Mesenchymal stem cell (in vitro differentiated cells and primary cell): ENCODE results near the gene C1QL2.

Source experiments
- DNase-seq: peaks from one replicate; pipeline ENCODE4 v3.0.0-alpha.2; 2013
- H2AFZ ChIP-seq: one replicate; pipeline ENCODE4 v1.6.1; 2013; ENCODE audit warnings: low read depth, mild to moderate bottlenecking, control low read depth, inconsistent platforms, low read length, moderate library complexity
- H2AK5ac ChIP-seq: 2 replicates; pipeline ENCODE4 v1.6.1; 2013; ENCODE audit warnings: low read length, moderate library complexity, mild to moderate bottlenecking, inconsistent platforms; ENCODE audit not compliant: severe bottlenecking
- H2BK120ac ChIP-seq: one replicate; pipeline ENCODE4 v1.6.1; 2013; ENCODE audit warnings: low read depth, mild to moderate bottlenecking, inconsistent platforms, low read length, moderate library complexity
- H2BK12ac ChIP-seq, 2 experiments: one replicate each; pipeline ENCODE4 v1.6.1; 2013; ENCODE audit warnings: inconsistent platforms in 2 of 2, low read length in 2 of 2, mild to moderate bottlenecking in 2 of 2, moderate library complexity in 2 of 2, control low read depth in 1 of 2
- H2BK15ac ChIP-seq: one replicate; pipeline ENCODE4 v1.6.1; 2013; ENCODE audit warnings: mild to moderate bottlenecking, low read depth, inconsistent platforms; ENCODE audit not compliant: poor library complexity, severe bottlenecking
- H2BK5ac ChIP-seq: 2 replicates; pipeline ENCODE4 v1.6.1; 2013; ENCODE audit warnings: low read depth, mild to moderate bottlenecking, low read length, control low read depth, inconsistent platforms; ENCODE audit not compliant: poor library complexity, severe bottlenecking
- H3K14ac ChIP-seq, 2 experiments: one replicate each; pipeline ENCODE4 v1.6.1; 2013; ENCODE audit warnings: inconsistent platforms in 2 of 2, low read length in 2 of 2, control low read depth in 1 of 2, mild to moderate bottlenecking in 1 of 2, moderate library complexity in 1 of 2
- H3K18ac ChIP-seq, 2 experiments: one replicate each; pipeline ENCODE4 v1.6.1; 2013; ENCODE audit warnings: inconsistent platforms in 2 of 2, low read length in 2 of 2, control low read depth in 1 of 2, low read depth in 1 of 2, mild to moderate bottlenecking in 1 of 2
- H3K23ac ChIP-seq, 2 experiments: one replicate each; pipeline ENCODE4 v1.6.1; 2013; ENCODE audit warnings: inconsistent platforms in 2 of 2, low read length in 2 of 2, mild to moderate bottlenecking in 2 of 2, moderate library complexity in 2 of 2, control low read depth in 1 of 2
- H3K27ac ChIP-seq: 2 replicates; pipeline ENCODE4 v1.5.1; 2013; ENCODE audit warnings: mild to moderate bottlenecking, moderate library complexity, low read length, control low read depth, inconsistent platforms; ENCODE audit not compliant: poor library complexity, severe bottlenecking
- H3K27me3 ChIP-seq, 2 experiments: 2 replicates each; pipeline versions ENCODE4 v1.6.1 to v1.7.0; 2013; ENCODE audit warnings: low read length in 2 of 2, mild to moderate bottlenecking in 2 of 2, moderate library complexity in 2 of 2, control low read depth in 1 of 2, inconsistent platforms in 1 of 2; ENCODE audit not compliant: control insufficient read depth in 1 of 2, insufficient read depth in 1 of 2
- H3K36me3 ChIP-seq, 2 experiments: 2 replicates each; pipeline versions ENCODE4 v1.6.1 to v1.7.0; 2013; ENCODE audit warnings: low read length in 2 of 2, control low read depth in 1 of 2, inconsistent platforms in 1 of 2, low read depth in 1 of 2, mild to moderate bottlenecking in 1 of 2; ENCODE audit not compliant: insufficient read depth in 2 of 2, control insufficient read depth in 1 of 2
- H3K4ac ChIP-seq, 2 experiments: one replicate each; pipeline ENCODE4 v1.6.1; 2013; ENCODE audit warnings: inconsistent platforms in 2 of 2, low read length in 2 of 2, mild to moderate bottlenecking in 2 of 2, moderate library complexity in 2 of 2, control low read depth in 1 of 2, low read depth in 1 of 2
- H3K4me1 ChIP-seq: 2 replicates; pipeline ENCODE4 v1.6.1; 2013; ENCODE audit warnings: low read depth, low read length, control low read depth; ENCODE audit not compliant: control insufficient read depth, insufficient read depth
- H3K4me2 ChIP-seq: 2 replicates; pipeline ENCODE4 v1.6.1; 2013; ENCODE audit warnings: low read length, mild to moderate bottlenecking, inconsistent platforms; ENCODE audit not compliant: poor library complexity, severe bottlenecking
- H3K4me3 ChIP-seq, 2 experiments: 2 replicates each; pipeline versions ENCODE4 v1.5.1 to v1.7.0; 2013; ENCODE audit warnings: low read length in 2 of 2, mild to moderate bottlenecking in 2 of 2, control low read depth in 1 of 2, low read depth in 1 of 2; ENCODE audit not compliant: insufficient read depth in 1 of 2
- H3K79me1 ChIP-seq: replicated peaks from 2 replicates; pipeline ENCODE4 v1.6.1; 2013; ENCODE audit warnings: mild to moderate bottlenecking, control low read depth, low read length, inconsistent platforms; ENCODE audit not compliant: poor library complexity, severe bottlenecking
- H3K9ac ChIP-seq: 2 replicates; pipeline ENCODE4 v1.7.0; 2013; ENCODE audit warnings: mild to moderate bottlenecking, low read length, moderate library complexity
- H3K9me3 ChIP-seq: 2 replicates; pipeline ENCODE4 v1.7.0; 2013; ENCODE audit warnings: mild to moderate bottlenecking, low read length; ENCODE audit not compliant: control insufficient read depth
- H4K8ac ChIP-seq: one replicate; pipeline ENCODE4 v1.6.1; 2013; ENCODE audit warnings: inconsistent platforms, mild to moderate bottlenecking, low read length, moderate library complexity
- H4K91ac ChIP-seq: one replicate; pipeline ENCODE4 v1.6.1; 2013; ENCODE audit warnings: mild to moderate bottlenecking, low read length, inconsistent platforms
- WGBS: methylation state at CpG from one replicate; pipeline ENCODE4 v1.1.7; 2013; ENCODE audit warnings: mixed read lengths; 5-methylcytosine and 5-hydroxymethylcytosine counted together

Gene C1QL2

DNA sequence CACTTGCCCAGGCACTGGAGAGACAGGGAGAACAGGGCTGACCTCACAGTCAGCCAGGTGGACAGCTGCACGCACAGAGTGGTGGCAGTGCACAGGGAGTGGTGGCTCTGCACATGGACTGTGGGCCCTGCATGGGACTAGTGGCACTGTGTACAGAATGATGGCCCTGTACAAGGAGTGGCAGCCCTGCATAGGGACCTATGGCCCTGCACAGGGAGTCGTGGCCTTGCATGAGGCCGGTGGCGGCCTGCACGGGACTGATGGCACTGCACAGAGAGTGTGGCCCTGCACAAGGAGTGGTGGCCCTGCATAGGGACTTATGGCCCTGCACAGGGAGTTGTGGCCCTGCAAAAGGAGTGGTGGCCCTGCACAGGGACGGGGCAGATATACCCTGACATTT, 46.0 kb upstream of the C1QL2 start:
- Histone ChIP-seq H3K36me3 (no peaks in the 10 kb centered on the region), H3K27ac (no peak overlapping the region), H3K4me1 (peaks cover 9% of the 10 kb centered on the region), H4K91ac (no peak overlapping the region), H2BK12ac (no peak overlapping the region), H3K14ac (no peak overlapping the region), H3K4me3 (no peak overlapping the region), H3K27me3 (peaks cover 4 to 30% of the 10 kb centered on the region in 2 experiments), H3K9ac (no peak overlapping the region), H3K79me1 (no peaks in the 10 kb centered on the region), H2BK120ac (no peak overlapping the region), H2BK15ac (no peak overlapping the region), H2AK5ac (no peak overlapping the region), H3K4me2 (no peak overlapping the region), H2AFZ (no peak overlapping the region), H3K18ac (no peak overlapping the region), H4K8ac (no peak overlapping the region), H3K23ac (no peak overlapping the region), H3K4ac (no peak overlapping the region), H3K9me3 (no peaks in the 10 kb centered on the region), H2BK5ac (no peak overlapping the region)
- WGBS = 90% methylated on average over 5 of the region's 6 CpGs
- no peak for DNase-seq

DNA sequence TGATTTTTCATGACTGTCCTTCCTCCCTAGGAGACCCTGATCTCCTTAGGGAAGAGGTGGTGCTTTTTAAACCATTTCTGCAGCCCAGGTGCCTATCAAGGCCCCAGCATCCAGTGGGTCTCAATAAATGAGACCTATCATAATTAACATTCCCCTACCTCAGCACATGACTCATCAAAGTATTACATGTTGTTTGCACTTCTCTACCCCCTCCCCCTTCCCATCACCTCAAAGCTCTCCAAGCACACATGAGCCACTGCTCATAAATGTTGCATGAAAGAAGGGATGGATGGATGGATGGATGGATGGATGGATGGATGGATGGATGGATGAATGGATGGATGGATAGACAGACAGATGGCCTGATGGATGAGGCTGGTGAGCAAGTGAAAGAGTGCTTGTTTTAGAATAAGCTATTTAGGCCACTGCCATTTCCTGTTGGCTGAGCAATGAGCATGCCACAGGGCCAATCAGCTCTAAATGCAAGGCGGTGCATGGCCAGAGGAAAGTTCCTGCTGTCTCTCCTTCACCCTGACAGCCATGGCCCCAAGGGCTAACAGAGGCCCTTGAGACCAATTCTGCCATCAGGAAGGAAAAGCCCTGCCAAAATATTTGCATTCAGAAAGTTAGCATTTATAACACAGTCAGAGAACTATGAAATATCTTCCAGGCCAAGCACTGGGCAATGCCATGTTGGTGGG, 44.2 kb upstream of the C1QL2 start:
- 91% methylated on average over 1 of the region's 1 CpG for WGBS
- Histone ChIP-seq H3K27ac (no peak overlapping the region), H2BK120ac (no peak overlapping the region), H4K8ac (no peak overlapping the region), H3K4ac (no peak overlapping the region), H3K23ac (no peak overlapping the region), H3K4me3 (no peak overlapping the region), H3K4me2 (no peak overlapping the region), H3K79me1 (no peaks in the 10 kb centered on the region), H3K36me3 (no peaks in the 10 kb centered on the region), H3K14ac (no peak overlapping the region), H4K91ac (no peak overlapping the region), H2BK15ac (no peak overlapping the region), H2BK12ac (no peak overlapping the region), H3K18ac (no peak overlapping the region), H2BK5ac (no peak overlapping the region), H2AFZ (no peak overlapping the region), H3K4me1 (peaks cover 3% of the 10 kb centered on the region), H2AK5ac (no peak overlapping the region), H3K9ac (no peak overlapping the region), H3K27me3 (peaks cover 7 to 30% of the 10 kb centered on the region in 2 experiments), H3K9me3 (no peaks in the 10 kb centered on the region)
- DNase-seq = no peak

DNA sequence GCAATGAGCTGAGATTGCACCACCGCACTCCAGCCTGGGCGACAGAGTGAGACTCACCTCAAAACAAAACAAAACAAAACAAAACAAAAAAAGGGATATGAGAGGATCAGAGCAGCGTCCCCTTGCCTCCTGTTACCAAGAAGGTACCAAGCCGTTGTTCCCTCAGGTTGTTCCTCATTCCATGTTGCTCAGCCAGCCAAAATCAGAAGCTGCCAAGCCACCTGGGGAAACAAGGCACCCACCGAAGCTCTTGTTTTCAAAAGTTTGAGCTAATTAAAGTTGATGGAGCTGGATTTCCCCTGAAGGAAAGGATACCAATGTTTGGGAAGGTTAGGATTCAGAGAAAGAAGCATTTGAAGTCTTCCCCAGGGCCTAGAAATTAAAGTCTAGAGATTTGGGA, 43.3 kb upstream of the C1QL2 start:
- Histone ChIP-seq H2AFZ (no peak overlapping the region), H3K4me1 (peaks cover 3% of the 10 kb centered on the region), H3K9ac (no peak overlapping the region), H3K4ac (no peak overlapping the region), H3K27ac (no peak overlapping the region), H3K79me1 (no peaks in the 10 kb centered on the region), H2BK15ac (no peak overlapping the region), H3K14ac (no peak overlapping the region), H3K27me3 (peaks cover 11 to 32% of the 10 kb centered on the region in 2 experiments), H3K4me3 (no peak overlapping the region), H3K9me3 (no peaks in the 10 kb centered on the region), H2AK5ac (no peak overlapping the region), H3K23ac (no peak overlapping the region), H2BK120ac (no peak overlapping the region), H3K18ac (no peak overlapping the region), H4K91ac (no peak overlapping the region), H2BK12ac (no peak overlapping the region), H4K8ac (no peak overlapping the region), H3K4me2 (no peak overlapping the region), H2BK5ac (no peak overlapping the region), H3K36me3 (no peaks in the 10 kb centered on the region)
- WGBS = 87% methylated on average over 5 of the region's 5 CpGs
- no peak for DNase-seq

DNA sequence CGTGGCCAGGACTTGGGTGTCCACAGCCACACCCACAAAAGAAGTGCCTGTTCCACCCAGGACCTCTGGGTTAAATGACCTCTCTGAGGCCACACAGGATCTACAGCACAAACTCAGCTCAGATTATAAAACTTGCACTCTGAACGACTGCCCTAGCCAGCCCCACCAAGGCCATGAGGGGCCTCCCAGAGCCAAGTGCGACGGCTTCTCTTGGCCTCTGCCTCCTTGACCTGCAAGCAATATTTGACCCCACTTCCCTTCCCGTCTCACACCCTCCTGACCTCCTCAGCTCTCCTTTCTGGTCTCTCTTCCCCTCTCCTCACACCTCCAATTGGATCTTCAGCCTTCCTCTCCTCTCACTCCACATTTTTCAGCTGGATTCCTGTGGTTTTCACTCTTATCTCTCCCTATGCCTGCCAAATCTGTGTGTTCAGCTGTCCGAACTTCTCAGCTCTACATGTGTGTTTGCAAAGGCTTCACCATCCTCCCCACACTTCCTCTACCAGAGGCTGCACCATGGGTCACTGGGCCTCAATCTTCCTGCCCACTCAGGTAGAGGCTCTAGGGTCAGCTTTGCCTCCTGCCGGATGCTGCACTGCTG, 39.8 kb upstream of the C1QL2 start:
- peaks cover 3% of the 10 kb centered on the region for H3K4me1 ChIP-seq
- H2BK15ac ChIP-seq = no peak overlapping the region
- H3K18ac ChIP-seq = no peak overlapping the region
- no peak overlapping the region for H2AFZ ChIP-seq
- no peak overlapping the region for H3K4me2 ChIP-seq
- H2BK120ac ChIP-seq = no peak overlapping the region
- DNase-seq = peak; percentile 43
- no peaks in the 10 kb centered on the region for H3K36me3 ChIP-seq
- H2AK5ac ChIP-seq = no peak overlapping the region
- H3K27ac ChIP-seq = no peak overlapping the region
- no peak overlapping the region for H3K14ac ChIP-seq
- H3K9me3 ChIP-seq = no peaks in the 10 kb centered on the region
- H3K9ac ChIP-seq = no peak overlapping the region
- no peak overlapping the region for H3K4me3 ChIP-seq
- H3K4ac ChIP-seq = no peak overlapping the region
- H2BK12ac ChIP-seq = no peak overlapping the region
- no peak overlapping the region for H2BK5ac ChIP-seq
- H4K91ac ChIP-seq = no peak overlapping the region
- no peak overlapping the region for H4K8ac ChIP-seq
- H3K23ac ChIP-seq = no peak overlapping the region
- H3K79me1 ChIP-seq = no peaks in the 10 kb centered on the region
- H3K27me3 ChIP-seq = peaks cover 25 to 32% of the 10 kb centered on the region in 2 experiments
- 49% methylated on average over 7 of the region's 7 CpGs for WGBS
